HepG2 (cell line): Measurements from ENCODE around the gene SP7. TPM values are rescaled to one million over a fixed set of nuclear protein-coding genes. Genes with fewer than 3 reads are reported as not detected.

Experiments
- HHEX ChIP-seq: IDR thresholded peaks from 2 replicates; pipeline ENCODE4 v1.6.1; 2016; ENCODE audit warnings: control low read depth
- IKZF1 ChIP-seq: fragments of 450-650 bp; IDR thresholded peaks from 2 replicates; pipeline ENCODE4 v1.7.1; 2016
- NBN ChIP-seq: fragments of 450-650 bp; conservative IDR thresholded peaks from 2 replicates; pipeline ENCODE4 v1.6.1; 2017
- NRL ChIP-seq: sonication (generic); formaldehyde crosslinking; IDR thresholded peaks from 2 replicates; pipeline ENCODE4 v1.5.0; 2020; ENCODE audit warnings: missing genetic modification reagents, mild to moderate bottlenecking, moderate library complexity, borderline replicate concordance
- SIN3A ChIP-seq: IDR thresholded peaks from 2 replicates; pipeline ENCODE4 v1.6.1; 2011; ENCODE audit warnings: low read depth, mild to moderate bottlenecking, control low read depth, low read length, borderline replicate concordance
- ZC3H13 ChIP-seq: sonication (generic); formaldehyde crosslinking; IDR thresholded peaks from 2 replicates; pipeline ENCODE4 v1.8.1; 2023; ENCODE audit warnings: mild to moderate bottlenecking, missing genetic modification reagents, moderate library complexity
- ZNF207 ChIP-seq: fragments of 450-650 bp; IDR thresholded peaks from 2 replicates; pipeline ENCODE4 v1.6.1; 2016; ENCODE audit warnings: antibody characterized with exemption, borderline replicate concordance
- ZNF326 ChIP-seq: sonication (generic); formaldehyde crosslinking; IDR thresholded peaks from 2 replicates; pipeline ENCODE4 v1.4.0; 2020; ENCODE audit warnings: missing genetic modification reagents, borderline replicate concordance
- ZNF331 ChIP-seq: sonication (generic); formaldehyde crosslinking; IDR thresholded peaks from 2 replicates; pipeline ENCODE4 v1.4.0; 2020; ENCODE audit warnings: missing genetic modification reagents
- ZNF788 ChIP-seq: sonication (generic); formaldehyde crosslinking; IDR thresholded peaks from 2 replicates; pipeline ENCODE4 v1.5.0; 2020; ENCODE audit warnings: mild to moderate bottlenecking, missing genetic modification reagents, borderline replicate concordance
- ZSCAN22 ChIP-seq: sonication (generic); formaldehyde crosslinking; IDR thresholded peaks from 2 replicates; pipeline ENCODE4 v1.4.0; 2020; ENCODE audit warnings: mild to moderate bottlenecking, missing genetic modification reagents
- polyA plus RNA-seq, 8 experiments: library from polyadenylated mRNA; depleted of rRNA in 3 of 8; stranded (reverse) in 7 of 8; unstranded in 1 of 8; fragments of >200 nt; fragmentation: Illumina TruSeq in 4 of 8; extraction: Trizol in 4 of 8; gene quantifications; 2 replicates each; pipeline versions ENCODE4 v1.2.1 to v1.2.3, GENCODE V29; 2011 to 2016; ENCODE audit warnings: low read depth in 4 of 8, missing spikeins in 1 of 8, mixed read lengths in 1 of 8; ENCODE audit not compliant: insufficient read depth in 1 of 8
- total RNA-seq, 5 experiments: library from RNA; depleted of rRNA; stranded (reverse); fragments of >200 nt; fragmentation: Illumina TruSeq; extraction: Trizol; gene quantifications; 2 replicates each; pipeline ENCODE4 v1.2.3, GENCODE V29; 2016; ENCODE audit warnings: low read depth in 1 of 5
- TF ChIP-seq, protein P1 (sequence below), 2 experiments: IDR thresholded peaks; 2 replicates each; pipeline ENCODE4 v1.6.1; 2011 to 2012; ENCODE audit warnings: low read length in 2 of 2, borderline replicate concordance in 1 of 2, low read depth in 1 of 2, mild to moderate bottlenecking in 1 of 2, moderate library complexity in 1 of 2
- TF ChIP-seq, protein P2 (sequence below): sonication (generic); formaldehyde crosslinking; IDR thresholded peaks from 2 replicates; pipeline ENCODE4 v1.9.0; 2021; ENCODE audit warnings: missing genetic modification reagents, mild to moderate bottlenecking, borderline replicate concordance
- TF ChIP-seq, protein P3 (sequence below): sonication (generic); formaldehyde crosslinking; IDR thresholded peaks from 2 replicates; pipeline ENCODE4 v1.5.1; 2020; ENCODE audit warnings: missing genetic modification reagents, mild to moderate bottlenecking, borderline replicate concordance
- TF ChIP-seq, protein P4 (sequence below): sonication (generic); formaldehyde crosslinking; IDR thresholded peaks from 2 replicates; pipeline ENCODE4 v1.5.1; 2020; ENCODE audit warnings: missing genetic modification reagents, mild to moderate bottlenecking, borderline replicate concordance
- TF ChIP-seq, protein P5 (sequence below): sonication (generic); formaldehyde crosslinking; IDR thresholded peaks from 2 replicates; pipeline ENCODE4 v1.9.0; 2022; ENCODE audit warnings: missing genetic modification reagents, mild to moderate bottlenecking, borderline replicate concordance
- TF ChIP-seq, protein P6 (sequence below): sonication (generic); formaldehyde crosslinking; conservative IDR thresholded peaks from 2 replicates; pipeline ENCODE4 v1.8.0; 2022; ENCODE audit warnings: mild to moderate bottlenecking, moderate library complexity, missing genetic modification reagents

Gene SP7
- total and polyA plus RNA-seq, 2 of the 13 experiments (the other 11 are each of a cell fraction or from before 2014, with no cell fraction given): not detected

DNA sequence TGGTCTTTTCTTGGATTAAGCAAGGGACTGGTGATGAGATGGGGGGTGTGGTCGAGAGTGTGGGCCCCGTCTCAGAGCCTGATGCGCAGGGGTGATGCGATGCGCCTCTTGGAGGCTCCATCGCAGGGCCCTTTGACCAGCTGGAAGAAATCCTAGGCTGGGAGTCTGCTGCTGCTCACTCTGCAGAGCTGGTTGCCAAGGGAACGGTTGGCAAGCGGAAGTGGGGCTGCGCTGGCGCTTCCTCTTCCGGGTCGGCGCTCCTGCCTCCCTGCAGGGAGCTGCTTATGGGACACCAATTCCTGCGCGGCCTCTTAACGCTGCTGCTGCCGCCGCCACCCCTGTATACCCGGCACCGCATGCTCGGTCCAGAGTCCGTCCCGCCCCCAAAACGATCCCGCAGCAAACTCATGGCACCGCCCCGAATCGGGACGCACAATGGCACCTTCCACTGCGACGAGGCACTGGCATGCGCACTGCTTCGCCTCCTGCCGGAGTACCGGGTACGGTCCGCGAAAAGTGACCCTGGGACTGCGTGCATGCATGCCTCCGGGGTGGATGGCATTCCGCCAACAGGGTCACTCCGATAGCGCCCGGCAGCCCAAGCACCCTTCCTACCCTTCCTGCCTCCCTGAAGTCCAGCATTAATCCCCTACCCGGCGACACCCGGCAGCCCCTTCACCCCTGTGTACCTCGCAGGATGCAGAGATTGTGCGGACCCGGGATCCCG lies 36.5 kb downstream of the SP7 start, which contains the start of gene MYG1 (continued):
- TF ChIP-seq, protein P1, sequence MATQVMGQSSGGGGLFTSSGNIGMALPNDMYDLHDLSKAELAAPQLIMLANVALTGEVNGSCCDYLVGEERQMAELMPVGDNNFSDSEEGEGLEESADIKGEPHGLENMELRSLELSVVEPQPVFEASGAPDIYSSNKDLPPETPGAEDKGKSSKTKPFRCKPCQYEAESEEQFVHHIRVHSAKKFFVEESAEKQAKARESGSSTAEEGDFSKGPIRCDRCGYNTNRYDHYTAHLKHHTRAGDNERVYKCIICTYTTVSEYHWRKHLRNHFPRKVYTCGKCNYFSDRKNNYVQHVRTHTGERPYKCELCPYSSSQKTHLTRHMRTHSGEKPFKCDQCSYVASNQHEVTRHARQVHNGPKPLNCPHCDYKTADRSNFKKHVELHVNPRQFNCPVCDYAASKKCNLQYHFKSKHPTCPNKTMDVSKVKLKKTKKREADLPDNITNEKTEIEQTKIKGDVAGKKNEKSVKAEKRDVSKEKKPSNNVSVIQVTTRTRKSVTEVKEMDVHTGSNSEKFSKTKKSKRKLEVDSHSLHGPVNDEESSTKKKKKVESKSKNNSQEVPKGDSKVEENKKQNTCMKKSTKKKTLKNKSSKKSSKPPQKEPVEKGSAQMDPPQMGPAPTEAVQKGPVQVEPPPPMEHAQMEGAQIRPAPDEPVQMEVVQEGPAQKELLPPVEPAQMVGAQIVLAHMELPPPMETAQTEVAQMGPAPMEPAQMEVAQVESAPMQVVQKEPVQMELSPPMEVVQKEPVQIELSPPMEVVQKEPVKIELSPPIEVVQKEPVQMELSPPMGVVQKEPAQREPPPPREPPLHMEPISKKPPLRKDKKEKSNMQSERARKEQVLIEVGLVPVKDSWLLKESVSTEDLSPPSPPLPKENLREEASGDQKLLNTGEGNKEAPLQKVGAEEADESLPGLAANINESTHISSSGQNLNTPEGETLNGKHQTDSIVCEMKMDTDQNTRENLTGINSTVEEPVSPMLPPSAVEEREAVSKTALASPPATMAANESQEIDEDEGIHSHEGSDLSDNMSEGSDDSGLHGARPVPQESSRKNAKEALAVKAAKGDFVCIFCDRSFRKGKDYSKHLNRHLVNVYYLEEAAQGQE (IDR thresholded peaks at IDR 0.05; ENCODE audit: borderline replicate concordance in 1 of 2, low read depth in 1 of 2, low read length in 2 of 2): no peak; a peak in 1 of 4 replicates
- TF ChIP-seq IKZF1 (no peak), ZNF788 (peak; percentile 85; the same call in 1 of the 2 replicates), ZNF326 (CRISPR knock-in tag) (no peak), ZNF207 (no peak), SIN3A (peak; percentile 82; the same call in 1 of the 2 replicates), ZC3H13 (CRISPR knock-in tag) (peak; percentile 80; the same call in 1 of the 2 replicates), NBN (no peak), ZNF331 (CRISPR knock-in tag) (peak; percentile 32; the same call in 1 of the 2 replicates), HHEX (CRISPR knock-in tag) (no peak), ZSCAN22 (peak; percentile 58; the same call in 1 of the 2 replicates), NRL (CRISPR knock-in tag) (peak; percentile 74; the same call in 1 of the 2 replicates)
- TF ChIP-seq, protein P2, sequence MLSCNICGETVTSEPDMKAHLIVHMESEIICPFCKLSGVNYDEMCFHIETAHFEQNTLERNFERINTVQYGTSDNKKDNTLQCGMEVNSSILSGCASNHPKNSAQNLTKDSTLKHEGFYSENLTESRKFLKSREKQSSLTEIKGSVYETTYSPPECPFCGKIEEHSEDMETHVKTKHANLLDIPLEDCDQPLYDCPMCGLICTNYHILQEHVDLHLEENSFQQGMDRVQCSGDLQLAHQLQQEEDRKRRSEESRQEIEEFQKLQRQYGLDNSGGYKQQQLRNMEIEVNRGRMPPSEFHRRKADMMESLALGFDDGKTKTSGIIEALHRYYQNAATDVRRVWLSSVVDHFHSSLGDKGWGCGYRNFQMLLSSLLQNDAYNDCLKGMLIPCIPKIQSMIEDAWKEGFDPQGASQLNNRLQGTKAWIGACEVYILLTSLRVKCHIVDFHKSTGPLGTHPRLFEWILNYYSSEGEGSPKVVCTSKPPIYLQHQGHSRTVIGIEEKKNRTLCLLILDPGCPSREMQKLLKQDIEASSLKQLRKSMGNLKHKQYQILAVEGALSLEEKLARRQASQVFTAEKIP (CRISPR knock-in tag): no peak
- TF ChIP-seq, protein P3, sequence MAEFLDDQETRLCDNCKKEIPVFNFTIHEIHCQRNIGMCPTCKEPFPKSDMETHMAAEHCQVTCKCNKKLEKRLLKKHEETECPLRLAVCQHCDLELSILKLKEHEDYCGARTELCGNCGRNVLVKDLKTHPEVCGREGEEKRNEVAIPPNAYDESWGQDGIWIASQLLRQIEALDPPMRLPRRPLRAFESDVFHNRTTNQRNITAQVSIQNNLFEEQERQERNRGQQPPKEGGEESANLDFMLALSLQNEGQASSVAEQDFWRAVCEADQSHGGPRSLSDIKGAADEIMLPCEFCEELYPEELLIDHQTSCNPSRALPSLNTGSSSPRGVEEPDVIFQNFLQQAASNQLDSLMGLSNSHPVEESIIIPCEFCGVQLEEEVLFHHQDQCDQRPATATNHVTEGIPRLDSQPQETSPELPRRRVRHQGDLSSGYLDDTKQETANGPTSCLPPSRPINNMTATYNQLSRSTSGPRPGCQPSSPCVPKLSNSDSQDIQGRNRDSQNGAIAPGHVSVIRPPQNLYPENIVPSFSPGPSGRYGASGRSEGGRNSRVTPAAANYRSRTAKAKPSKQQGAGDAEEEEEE (CRISPR knock-in tag): peak; percentile 37; the same call in 1 of the 2 replicates
- TF ChIP-seq, protein P4, sequence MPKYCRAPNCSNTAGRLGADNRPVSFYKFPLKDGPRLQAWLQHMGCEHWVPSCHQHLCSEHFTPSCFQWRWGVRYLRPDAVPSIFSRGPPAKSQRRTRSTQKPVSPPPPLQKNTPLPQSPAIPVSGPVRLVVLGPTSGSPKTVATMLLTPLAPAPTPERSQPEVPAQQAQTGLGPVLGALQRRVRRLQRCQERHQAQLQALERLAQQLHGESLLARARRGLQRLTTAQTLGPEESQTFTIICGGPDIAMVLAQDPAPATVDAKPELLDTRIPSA: no peak
- TF ChIP-seq, protein P5, sequence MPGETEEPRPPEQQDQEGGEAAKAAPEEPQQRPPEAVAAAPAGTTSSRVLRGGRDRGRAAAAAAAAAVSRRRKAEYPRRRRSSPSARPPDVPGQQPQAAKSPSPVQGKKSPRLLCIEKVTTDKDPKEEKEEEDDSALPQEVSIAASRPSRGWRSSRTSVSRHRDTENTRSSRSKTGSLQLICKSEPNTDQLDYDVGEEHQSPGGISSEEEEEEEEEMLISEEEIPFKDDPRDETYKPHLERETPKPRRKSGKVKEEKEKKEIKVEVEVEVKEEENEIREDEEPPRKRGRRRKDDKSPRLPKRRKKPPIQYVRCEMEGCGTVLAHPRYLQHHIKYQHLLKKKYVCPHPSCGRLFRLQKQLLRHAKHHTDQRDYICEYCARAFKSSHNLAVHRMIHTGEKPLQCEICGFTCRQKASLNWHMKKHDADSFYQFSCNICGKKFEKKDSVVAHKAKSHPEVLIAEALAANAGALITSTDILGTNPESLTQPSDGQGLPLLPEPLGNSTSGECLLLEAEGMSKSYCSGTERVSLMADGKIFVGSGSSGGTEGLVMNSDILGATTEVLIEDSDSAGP (CRISPR knock-in tag): peak; percentile 93
- TF ChIP-seq, protein P6, sequence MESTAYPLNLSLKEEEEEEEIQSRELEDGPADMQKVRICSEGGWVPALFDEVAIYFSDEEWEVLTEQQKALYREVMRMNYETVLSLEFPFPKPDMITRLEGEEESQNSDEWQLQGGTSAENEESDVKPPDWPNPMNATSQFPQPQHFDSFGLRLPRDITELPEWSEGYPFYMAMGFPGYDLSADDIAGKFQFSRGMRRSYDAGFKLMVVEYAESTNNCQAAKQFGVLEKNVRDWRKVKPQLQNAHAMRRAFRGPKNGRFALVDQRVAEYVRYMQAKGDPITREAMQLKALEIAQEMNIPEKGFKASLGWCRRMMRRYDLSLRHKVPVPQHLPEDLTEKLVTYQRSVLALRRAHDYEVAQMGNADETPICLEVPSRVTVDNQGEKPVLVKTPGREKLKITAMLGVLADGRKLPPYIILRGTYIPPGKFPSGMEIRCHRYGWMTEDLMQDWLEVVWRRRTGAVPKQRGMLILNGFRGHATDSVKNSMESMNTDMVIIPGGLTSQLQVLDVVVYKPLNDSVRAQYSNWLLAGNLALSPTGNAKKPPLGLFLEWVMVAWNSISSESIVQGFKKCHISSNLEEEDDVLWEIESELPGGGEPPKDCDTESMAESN (CRISPR knock-in tag): peak; percentile 93
